ENCODE data around the gene TTBK1. TPM values are rescaled to one million over a fixed set of nuclear protein-coding genes. Genes with fewer than 3 reads are reported as not detected.

Gene TTBK1
- total and polyA plus RNA-seq, 2 donors (not counting 1 experiment from before 2014, with no cell fraction given): 0.07 TPM; not detected in 1

GRCh38 chr6:43294536-43294935, 51.3 kb downstream of the TTBK1 start:
- ATAC-seq (ENCODE audit: low read depth): no peak
- no peak overlapping the region for H3K4me2 ChIP-seq (replicated peaks; ENCODE audit: low read depth, low read length, poor library complexity, severe bottlenecking)
- intact Hi-C loops (cut with micrococcal nuclease): no loop called here
- ChIA-PET CTCF (no interaction called here), POLR2A (no interaction called here)
- no peaks in the 10 kb centered on the region for H4K20me1 ChIP-seq (ENCODE audit: control insufficient read depth, insufficient read depth, low read length, poor library complexity, severe bottlenecking)
- H3K27ac Mint-ChIP-seq: no peak overlapping the region
- no peak overlapping the region for H2AFZ ChIP-seq (ENCODE audit: insufficient read depth, low read depth, low read length, poor library complexity, severe bottlenecking)
- peaks cover 14% of the 10 kb centered on the region for H3K27me3 Mint-ChIP-seq
- H3K27ac ChIP-seq (ENCODE audit: low read length in 2 of 2): no peak overlapping the region
- no peak overlapping the region for H3K4me3 Mint-ChIP-seq
- no peak for DNase-seq
- no peaks in the 10 kb centered on the region for H3K9me3 ChIP-seq (ENCODE audit: control extremely low read depth in 1 of 3, control insufficient read depth in 2 of 3, insufficient read depth in 1 of 3, low read length in 2 of 3)
- H3K27me3 ChIP-seq (replicated peaks in 1 of 4; ENCODE audit: control extremely low read depth in 1 of 4, control insufficient read depth in 3 of 4, insufficient read depth in 4 of 4, low read length in 3 of 4): peaks cover 0 to 19% (median 1%) of the 10 kb centered on the region in 4 experiments
- no peaks in the 10 kb centered on the region for H3K79me2 ChIP-seq (ENCODE audit: control insufficient read depth, insufficient read depth, low read length)
- no peaks in the 10 kb centered on the region for H3K4me1 ChIP-seq (ENCODE audit: control insufficient read depth in 2 of 2, insufficient read depth in 2 of 2, low read length in 2 of 2)
- no peak overlapping the region for H3K9ac ChIP-seq (ENCODE audit: low read length)
- no peaks in the 10 kb centered on the region for H3K4me1 Mint-ChIP-seq
- WGBS (ENCODE audit: insufficient coverage): 87% methylated on average over 3 of the region's 3 CpGs
- H3K4me3 ChIP-seq (ENCODE audit: control extremely low read depth in 1 of 5, extremely low read depth in 1 of 5, insufficient read depth in 1 of 5, low read depth in 2 of 5, low read length in 4 of 5): no peak overlapping the region
- H3K36me3 ChIP-seq (replicated peaks in 1 of 2; ENCODE audit: control extremely low read depth in 1 of 2, control insufficient read depth in 1 of 2, extremely low read depth in 1 of 2, insufficient read depth in 2 of 2, low read length in 1 of 2): no peaks in the 10 kb centered on the region
- TF ChIP-seq, protein P1, sequence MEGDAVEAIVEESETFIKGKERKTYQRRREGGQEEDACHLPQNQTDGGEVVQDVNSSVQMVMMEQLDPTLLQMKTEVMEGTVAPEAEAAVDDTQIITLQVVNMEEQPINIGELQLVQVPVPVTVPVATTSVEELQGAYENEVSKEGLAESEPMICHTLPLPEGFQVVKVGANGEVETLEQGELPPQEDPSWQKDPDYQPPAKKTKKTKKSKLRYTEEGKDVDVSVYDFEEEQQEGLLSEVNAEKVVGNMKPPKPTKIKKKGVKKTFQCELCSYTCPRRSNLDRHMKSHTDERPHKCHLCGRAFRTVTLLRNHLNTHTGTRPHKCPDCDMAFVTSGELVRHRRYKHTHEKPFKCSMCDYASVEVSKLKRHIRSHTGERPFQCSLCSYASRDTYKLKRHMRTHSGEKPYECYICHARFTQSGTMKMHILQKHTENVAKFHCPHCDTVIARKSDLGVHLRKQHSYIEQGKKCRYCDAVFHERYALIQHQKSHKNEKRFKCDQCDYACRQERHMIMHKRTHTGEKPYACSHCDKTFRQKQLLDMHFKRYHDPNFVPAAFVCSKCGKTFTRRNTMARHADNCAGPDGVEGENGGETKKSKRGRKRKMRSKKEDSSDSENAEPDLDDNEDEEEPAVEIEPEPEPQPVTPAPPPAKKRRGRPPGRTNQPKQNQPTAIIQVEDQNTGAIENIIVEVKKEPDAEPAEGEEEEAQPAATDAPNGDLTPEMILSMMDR (IDR thresholded peaks at IDR 0.05): no peak
- no peak for TF ChIP-seq EZH2 (IDR thresholded peaks at IDR 0.05; ENCODE audit: borderline replicate concordance, insufficient read depth, low read depth, low read length, poor library complexity, severe bottlenecking)
- H3K9me3 Mint-ChIP-seq (ENCODE audit: insufficient read depth): no peaks in the 10 kb centered on the region

- intact Hi-C loops (cut with micrococcal nuclease): no loop called here
- Mint-ChIP-seq H3K4me3 (no peak overlapping the region), H3K9me3 (ENCODE audit: insufficient read depth) (no peaks in the 10 kb centered on the region), H3K27me3 (peaks cover 14% of the 10 kb centered on the region), H3K27ac (no peak overlapping the region), H3K4me1 (peaks cover 4% of the 10 kb centered on the region)
- Histone ChIP-seq H3K36me3 (replicated peaks in 1 of 2; ENCODE audit: control extremely low read depth in 1 of 2, control insufficient read depth in 1 of 2, extremely low read depth in 1 of 2, insufficient read depth in 2 of 2, low read length in 1 of 2) (no peaks in the 10 kb centered on the region), H3K27ac (ENCODE audit: low read length in 2 of 2) (no peak overlapping the region), H3K4me3 (ENCODE audit: control extremely low read depth in 1 of 5, extremely low read depth in 1 of 5, insufficient read depth in 1 of 5, low read depth in 2 of 5, low read length in 4 of 5) (no peak overlapping the region), H3K4me2 (replicated peaks; ENCODE audit: low read depth, low read length, poor library complexity, severe bottlenecking) (no peak overlapping the region), H3K79me2 (ENCODE audit: control insufficient read depth, insufficient read depth, low read length) (no peaks in the 10 kb centered on the region), H3K9me3 (ENCODE audit: control extremely low read depth in 1 of 3, control insufficient read depth in 2 of 3, insufficient read depth in 1 of 3, low read length in 2 of 3) (no peaks in the 10 kb centered on the region), H3K27me3 (replicated peaks in 1 of 4; ENCODE audit: control extremely low read depth in 1 of 4, control insufficient read depth in 3 of 4, insufficient read depth in 4 of 4, low read length in 3 of 4) (peaks cover 0 to 19% (median 1%) of the 10 kb centered on the region in 4 experiments), H2AFZ (ENCODE audit: insufficient read depth, low read depth, low read length, poor library complexity, severe bottlenecking) (no peak overlapping the region), H4K20me1 (ENCODE audit: control insufficient read depth, insufficient read depth, low read length, poor library complexity, severe bottlenecking) (no peaks in the 10 kb centered on the region), H3K9ac (ENCODE audit: low read length) (no peak overlapping the region), H3K4me1 (ENCODE audit: control insufficient read depth in 2 of 2, insufficient read depth in 2 of 2, low read length in 2 of 2) (no peaks in the 10 kb centered on the region)
- CTCF ChIA-PET: interaction anchor here (0.6 to 1.6 kb wide), 2 partner anchors 54 to 65 kb away, joined by 3 to 6 read pairs; no protein-coding TSS in a partner anchor
- POLR2A ChIA-PET: no interaction called here
- DNase-seq (no peak), ATAC-seq (ENCODE audit: low read depth) (no peak)
- TF ChIP-seq, protein P1 (IDR thresholded peaks at IDR 0.05): no peak
- no peak for TF ChIP-seq EZH2 (IDR thresholded peaks at IDR 0.05; ENCODE audit: borderline replicate concordance, insufficient read depth, low read depth, low read length, poor library complexity, severe bottlenecking)
- 83% methylated on average over 1 of the region's 3 CpGs for WGBS (ENCODE audit: insufficient coverage)
These were observed 52.2 kb downstream of the TTBK1 start for GRCh38 chr6:43295456-43295855.

Measured in B cell (primary cell).